Right lobe of liver (tissue), 4 donors: ENCODE data around the gene ALK.

Experiments used
- CTCF ChIP-seq, 4 donors: fragments of 200-600 bp in 3 of 4; fragments of 450-650 bp in 1 of 4; IDR thresholded peaks; one replicate each; pipeline versions ENCODE4 v1.5.1 to v1.8.0; 2016 to 2022; ENCODE audit warnings: antibody characterized with exemption in 4 of 4, mild to moderate bottlenecking in 2 of 4
- POLR2A ChIP-seq: fragments of 450-650 bp; IDR thresholded peaks from one replicate; pipeline ENCODE4 v1.6.1; 2017; ENCODE audit warnings: antibody characterized with exemption, mild to moderate bottlenecking
- donor health status: DM: no; HTN: no; CAD: no.
- donor health status: DM: no; HTN: no; CAD: no.
- donor health status: DM: no; HTN: yes; CAD: no.

- TF ChIP-seq CTCF (IDR thresholded peaks at IDR 0.05) (no peak), POLR2A (no peak)
Measured at GRCh38 chr2:29733213-29733612, 188.2 kb downstream of the ALK start.
